NCI-H187 treated with DMSO at 0.1 percent for 48 hours (cell line): Measurements from ENCODE around the gene DPT.

Source experiments
- DNase-seq: peaks from one replicate; lab custom pipeline; 2025; lab: John Stamatoyannopoulos, UW

Gene DPT

DNA sequence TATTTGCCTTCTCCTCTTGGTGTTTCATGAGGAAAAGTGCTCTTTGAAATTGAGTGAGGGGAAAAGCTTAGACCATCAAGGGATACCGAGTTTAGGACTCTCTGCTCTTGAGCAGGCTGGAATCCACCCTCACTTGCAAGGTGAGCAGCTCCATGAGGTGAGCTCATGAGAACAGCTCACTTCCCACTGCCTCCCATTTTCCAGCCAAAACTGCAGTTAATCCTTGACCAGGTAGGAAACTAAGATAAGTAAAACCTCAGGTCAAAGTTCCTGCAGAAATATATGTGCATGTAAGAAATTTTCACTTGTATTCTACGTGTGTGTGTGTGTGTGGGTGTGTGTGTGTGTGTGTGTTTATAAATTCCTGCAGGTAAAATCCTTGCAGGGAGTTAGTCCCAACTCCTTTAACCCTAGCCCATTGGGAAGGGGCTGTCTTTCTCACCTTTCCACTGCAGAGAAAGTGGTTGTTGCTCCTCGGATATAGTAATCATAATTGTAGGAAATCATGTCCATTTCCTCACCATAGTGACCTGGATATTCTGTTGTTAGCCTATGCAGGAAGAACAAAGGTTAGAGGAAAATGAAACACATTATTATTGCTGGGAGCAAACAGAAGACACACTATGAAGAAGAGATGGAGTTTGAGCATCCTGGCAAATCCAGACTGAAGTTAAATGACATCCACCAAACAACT, 28.3 kb downstream of the DPT start:
- DNase-seq: no peak

DNA sequence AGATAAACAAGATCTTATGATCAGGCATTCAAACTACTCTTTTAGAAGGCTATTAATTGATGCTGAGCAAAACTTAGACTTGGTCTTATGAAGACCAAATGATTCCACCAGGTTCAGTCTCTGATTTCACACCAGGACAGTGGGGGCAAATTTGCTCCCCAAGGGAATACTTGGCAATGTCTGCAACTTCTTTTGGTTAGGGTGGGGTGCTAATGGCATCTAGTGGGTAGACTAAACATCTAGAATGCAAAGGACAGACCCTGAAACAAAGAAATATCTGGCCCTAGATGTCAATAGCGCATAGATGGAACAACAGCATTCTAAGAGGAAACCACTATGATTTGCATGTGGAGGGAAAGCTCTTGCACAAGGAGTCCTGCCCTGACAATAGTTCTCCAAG, 30.6 kb downstream of the DPT start:
- no peak for DNase-seq

DNA sequence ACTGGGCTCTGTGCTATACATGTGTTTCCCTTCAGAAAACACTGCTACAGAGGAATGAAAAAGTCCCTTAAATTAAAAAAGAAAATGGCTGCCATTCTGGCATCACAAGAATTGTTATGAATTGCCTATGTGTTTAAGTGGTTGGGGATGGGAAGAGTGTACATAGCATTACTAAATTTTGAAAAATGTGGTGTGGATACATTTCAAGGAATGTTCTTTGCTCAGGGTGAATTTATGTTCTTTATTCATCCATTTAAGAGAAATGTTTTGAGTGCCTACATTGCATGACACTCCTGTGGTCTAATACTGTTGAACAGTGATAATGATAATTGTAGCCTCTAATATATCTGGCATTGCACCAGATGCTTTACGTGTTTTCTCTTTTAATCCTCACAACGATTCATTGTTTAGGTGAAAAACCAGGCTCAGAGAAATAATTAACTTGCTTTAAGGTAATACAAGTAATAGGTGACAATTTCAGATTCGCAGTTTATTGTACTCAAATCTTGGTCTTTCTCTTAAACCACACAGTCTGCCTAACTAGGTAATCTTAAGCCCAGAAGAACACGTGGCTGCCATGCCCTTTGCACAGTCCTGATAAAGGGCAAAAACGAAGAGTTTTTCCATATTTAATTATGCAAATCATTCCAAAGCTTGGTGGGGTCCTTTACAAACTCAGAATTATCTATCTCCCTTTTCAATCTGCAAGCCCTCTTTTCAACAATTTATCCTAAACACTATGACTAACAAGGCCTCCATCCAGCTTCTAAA, 31.5 kb downstream of the DPT start:
- DNase-seq: no peak

DNA sequence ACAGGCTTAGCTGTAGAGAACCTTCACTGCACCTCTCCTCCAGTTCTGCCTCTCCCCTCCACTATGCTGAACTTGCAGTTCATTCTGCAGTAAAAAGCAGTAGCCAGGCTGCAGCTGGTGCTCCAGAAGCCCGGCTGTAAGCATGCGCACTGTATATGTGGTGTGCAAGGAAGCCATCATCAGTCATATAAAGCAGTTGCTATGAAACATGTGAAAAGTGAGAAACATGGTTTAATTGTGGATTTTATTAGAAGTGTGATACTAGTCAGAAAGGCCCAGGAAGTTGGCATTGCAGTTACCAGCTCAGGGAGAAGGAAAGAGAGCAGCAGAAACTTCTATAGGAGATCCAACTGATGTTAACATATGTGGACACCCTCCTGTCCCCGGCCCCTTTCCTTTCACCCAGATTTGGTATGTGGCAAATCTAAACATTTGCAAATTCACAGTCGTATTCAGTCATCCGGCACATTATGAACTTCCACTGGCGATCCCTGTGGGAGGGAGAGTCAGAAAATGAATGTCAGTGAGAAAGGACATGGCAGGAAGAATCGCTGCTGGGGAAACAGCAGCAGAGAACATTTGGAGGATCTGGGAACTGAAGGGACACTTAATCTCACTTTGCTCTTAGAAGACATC, 32.8 kb downstream of the DPT start:
- DNase-seq: no peak

DNA sequence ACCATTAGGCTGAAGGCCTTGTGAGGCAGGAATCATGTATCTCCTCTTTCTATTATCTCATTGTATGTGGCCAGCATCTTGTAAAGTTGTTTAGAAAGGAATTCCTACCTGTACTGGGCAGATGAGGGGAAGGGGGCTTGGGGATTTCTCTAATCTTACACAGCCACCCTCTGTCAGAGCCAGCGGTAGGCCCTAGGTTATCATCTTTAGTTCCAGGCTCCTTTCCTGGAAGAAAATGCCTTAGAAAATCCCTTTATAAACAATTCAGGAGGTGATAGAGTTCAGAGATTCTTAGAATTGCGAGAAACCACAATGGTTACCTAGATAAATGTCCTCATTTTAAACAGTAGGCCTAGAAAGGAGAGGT, 35.2 kb downstream of the DPT start:
- DNase-seq: no peak

DNA sequence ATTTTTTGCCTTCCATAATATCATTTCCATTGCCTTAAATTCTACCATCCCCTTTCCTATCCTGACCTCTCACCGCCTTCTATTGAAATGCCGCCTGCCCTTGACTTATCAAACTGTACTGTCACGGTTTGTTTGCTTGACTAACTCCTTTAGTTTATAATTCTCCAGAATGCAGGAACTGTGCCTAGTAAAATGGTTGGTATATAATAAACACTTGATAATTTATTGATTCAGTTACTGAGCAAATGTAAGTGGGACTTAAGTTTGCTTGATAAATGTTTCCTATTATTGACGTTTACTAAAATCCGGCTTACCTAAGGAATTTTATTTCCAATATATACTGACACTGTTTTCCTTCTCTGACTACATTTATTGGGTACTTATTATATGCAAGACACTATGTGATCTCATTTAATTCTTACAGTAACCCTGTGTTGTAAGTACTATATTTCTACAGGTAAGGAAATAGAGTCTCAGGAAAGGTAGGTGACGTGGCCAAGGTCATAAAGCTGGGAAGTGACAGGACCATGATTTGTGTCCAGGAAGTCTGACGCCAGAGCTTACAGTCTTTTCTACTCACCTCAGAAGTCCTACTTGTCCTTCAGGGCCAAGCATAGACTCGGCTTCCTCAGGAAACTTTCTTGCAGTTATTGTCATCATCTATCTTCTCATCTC, 35.7 kb downstream of the DPT start:
- DNase-seq: no peak

DNA sequence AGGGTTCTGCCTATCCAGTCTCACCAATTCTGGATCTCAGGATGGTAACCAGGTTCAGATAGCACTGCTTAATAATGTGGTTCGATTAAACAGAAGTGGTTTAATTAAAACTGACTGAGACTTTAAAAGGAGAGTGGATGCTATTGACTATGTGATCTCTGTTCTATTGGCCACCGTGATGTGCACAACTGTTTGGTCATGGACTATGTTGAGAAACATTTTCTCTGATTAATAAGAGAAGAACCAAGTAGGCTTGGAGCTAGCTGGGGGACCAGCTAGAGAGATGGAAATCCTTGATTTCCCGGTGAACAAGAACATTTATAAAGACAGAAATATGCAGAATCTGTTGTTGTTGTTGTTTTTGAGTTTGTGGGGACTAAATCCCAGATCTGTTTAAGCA, 36.5 kb downstream of the DPT start:
- no peak for DNase-seq

DNA sequence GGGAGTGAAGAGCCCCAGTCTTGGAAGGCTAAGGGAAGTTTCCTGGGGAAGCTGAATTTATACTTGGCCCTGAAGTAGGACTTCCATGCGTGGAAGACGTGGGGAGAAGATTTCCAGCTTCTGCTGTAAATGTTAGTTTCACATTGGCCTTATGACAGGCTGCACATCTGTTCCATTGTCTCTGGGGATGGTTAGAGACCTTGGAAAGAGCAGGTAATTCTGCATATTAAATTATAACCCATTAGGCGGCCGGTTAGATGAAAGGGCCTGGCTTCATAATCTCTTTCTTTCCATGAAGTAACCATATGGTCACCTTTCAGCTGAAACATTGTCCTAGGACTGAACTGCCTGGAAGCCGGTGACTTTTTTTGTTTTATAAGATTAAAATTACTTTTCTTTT, 37.5 kb downstream of the DPT start:
- no peak for DNase-seq

DNA sequence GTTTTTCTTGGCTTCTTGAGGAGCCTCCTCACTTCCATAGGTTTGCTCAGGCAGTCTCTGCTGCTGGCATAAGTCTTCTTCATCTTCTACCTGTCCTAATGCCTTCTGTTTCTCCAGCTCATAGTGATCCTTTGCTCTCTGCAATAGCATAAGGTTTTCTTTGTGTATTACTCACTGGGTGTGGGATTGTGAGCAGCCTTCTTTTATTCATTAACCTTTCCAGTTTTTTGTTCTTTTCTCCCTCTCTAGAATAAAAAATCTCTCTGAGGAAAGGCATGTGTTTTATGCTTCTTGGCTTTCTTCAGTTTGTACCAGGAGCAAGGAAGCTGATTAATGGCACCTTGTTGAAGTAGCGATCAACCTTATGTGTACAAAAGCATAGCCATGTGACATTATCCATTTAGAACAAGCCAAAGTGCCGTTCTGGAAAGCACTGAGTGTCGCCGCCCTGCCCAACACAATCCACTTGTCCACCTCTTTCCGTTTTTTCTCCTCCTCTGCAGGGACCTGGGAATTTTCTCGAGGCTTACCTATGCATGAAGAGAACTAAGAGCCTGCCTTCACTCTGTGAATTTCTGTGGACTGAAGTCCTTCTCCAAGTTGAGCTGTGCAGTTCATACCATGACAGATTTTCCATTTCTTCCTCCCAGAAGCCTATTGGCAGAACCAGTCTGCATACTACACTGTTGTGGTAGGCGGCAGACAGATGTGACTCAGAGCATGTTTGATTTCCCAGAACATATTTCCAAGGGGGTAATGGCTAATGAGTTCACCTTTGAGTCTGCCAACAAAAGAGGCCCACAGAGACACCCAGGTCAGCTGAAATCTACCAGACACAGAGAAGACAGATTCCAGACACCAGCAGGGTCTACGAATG, 39.0 kb downstream of the DPT start:
- peak; percentile 72 for DNase-seq

DNA sequence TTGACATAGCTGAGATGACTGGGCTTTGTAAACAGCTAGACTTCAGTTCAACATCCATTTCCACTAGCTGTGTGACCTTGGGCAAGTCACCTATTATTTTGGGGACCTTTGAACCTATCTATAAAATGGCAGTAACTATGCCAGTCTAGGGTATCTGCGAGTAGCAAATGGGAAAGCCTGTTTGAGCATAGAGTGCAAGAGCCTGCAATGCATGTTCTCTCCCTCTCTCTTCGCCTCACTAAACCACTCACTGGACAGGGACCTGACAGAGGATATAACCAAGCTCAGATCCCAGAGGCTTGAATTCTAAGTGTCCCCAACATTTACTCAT, 39.7 kb downstream of the DPT start:
- no peak for DNase-seq

DNA sequence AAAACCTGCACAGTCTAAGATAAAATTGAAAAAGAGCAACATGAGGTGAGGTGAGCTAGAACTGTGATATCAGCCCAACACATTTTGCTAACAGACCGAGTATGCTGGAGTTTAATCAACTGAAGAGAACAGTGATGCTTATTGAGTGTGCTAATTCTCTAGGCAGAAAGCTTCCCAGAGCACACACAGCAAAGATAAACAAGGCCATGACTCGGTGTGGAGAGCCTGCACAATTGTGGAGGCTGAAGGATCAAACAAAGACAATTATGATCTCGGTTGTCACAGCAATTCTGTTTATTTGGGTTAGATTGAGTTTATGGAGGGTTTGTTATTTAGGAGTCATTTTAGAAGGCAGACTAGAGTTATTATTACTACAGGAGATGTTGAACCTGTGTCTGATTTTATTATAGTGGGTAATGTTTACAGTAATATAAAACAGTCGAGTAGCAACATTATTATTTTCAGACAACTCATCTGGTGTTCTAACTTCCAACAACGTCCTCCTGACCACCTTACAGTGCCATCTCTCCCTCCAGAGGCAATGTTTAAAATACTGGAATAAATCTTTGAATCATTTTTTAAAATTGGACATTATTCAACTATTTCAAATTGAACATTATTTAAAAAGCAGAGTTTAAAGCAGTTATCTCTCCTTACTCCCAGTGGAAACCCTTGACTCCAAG, 40.2 kb downstream of the DPT start:
- DNase-seq: no peak

DNA sequence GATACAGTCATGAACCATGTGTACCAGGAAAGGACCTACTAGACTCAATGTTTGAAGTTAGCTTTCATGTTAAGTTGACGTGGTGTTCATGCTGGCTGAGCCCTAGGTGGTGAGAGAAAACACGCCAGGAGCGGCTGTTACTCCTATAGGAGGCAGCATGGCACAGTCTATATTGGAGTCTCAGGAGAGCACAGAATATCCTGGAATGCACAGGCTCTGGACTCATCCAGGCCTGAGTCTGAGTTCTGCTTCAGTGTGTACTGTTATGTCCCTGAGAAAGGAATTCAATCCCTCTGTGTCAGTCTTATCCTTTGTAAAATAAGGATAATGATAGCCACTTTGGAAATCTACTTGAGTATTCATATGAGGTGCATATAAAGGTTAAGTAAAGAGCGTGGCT, 41.2 kb downstream of the DPT start:
- DNase-seq: no peak

DNA sequence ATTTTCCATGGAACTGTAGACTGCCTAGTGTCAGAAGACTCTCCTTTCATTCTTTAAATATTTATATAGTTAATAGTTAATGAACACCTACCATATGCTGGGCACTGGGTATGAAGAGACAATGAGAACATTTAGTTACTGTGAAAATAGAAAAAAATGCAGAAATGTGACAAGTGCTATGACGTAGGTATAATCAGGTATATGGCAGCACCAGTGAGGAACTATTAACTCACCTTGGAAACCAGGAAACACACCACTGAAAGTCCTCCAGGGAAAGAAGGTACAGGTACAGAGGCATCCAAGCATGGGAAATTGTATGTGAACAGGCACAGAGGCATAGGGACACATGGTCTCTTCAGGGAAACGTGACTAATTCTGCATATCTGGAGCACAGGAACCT, 42.3 kb downstream of the DPT start:
- DNase-seq: no peak

DNA sequence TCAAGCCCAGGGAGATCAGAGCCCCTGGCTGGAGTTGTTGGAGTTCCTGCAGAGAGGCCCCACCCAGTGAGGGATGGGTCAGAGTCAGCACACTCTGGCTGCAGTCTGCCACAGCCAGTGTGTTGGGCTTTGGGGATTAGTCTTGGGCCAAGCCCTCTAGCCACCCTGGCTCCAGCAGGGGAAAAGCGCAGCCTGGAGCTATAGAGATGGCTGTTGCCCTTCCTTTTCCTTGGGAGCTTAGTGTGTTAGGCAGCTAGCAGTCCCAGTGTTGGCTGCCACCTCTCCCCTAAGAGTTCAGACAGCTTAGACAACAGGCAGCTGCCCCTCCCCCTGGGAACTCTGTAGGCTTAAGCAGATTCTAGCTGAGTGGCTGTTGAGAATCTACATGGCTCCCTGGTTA, 45.1 kb downstream of the DPT start:
- DNase-seq: no peak

DNA sequence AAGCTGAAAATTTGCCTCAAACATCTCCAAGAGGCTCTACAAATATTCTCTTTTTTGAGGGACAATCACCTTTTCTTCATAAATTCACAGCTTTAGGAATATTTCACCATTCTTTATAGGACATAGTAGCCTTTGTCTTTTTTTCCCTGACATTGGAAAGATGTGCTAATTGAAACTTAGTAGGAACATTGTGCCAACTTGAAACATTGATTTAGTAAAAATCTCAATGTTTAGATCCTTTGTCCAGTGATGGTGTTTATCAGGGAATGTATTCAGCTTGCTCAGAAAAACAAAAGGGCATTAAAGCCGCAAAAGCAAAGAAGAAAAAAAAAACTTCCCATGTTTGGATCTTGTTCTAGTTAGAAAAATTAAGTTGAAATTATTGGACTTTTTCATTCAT, 52.1 kb downstream of the DPT start:
- no peak for DNase-seq

DNA sequence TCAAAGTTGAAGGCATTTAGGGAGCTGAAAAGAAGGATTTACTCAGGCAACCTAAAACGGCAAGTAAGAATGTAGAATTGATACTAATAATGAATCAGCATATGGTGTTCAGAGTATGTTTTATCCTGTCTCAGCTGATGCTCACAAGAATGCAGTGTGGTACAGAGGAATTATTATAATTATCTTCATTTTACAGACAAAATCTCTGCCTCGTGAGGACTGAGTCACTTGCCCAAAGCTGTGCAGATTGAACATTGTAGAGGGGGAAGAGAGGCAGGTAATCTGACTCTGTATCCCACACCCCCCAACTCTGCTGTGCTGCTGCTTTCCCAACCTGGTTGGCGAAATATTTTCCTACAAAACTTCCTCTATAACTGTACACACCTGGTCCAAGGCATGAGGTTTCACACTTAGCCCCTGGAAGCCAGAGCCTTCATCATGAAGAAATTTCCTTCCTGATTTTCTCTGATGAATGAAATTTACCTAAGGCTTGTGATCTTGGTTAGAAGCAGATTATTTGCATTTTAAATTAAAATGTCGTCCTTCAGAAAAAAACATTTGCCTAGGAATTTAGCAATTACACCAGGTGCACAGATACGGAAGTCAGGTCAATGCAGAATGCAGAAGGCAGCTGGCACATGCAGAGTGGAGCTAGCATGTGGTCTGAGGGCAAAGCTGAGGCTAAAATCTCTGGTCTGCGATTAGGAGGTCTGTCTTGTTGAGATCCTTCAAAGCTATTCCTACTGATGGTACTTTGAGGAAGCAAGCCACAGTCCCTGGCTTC, 52.8 kb downstream of the DPT start:
- DNase-seq: no peak

DNA sequence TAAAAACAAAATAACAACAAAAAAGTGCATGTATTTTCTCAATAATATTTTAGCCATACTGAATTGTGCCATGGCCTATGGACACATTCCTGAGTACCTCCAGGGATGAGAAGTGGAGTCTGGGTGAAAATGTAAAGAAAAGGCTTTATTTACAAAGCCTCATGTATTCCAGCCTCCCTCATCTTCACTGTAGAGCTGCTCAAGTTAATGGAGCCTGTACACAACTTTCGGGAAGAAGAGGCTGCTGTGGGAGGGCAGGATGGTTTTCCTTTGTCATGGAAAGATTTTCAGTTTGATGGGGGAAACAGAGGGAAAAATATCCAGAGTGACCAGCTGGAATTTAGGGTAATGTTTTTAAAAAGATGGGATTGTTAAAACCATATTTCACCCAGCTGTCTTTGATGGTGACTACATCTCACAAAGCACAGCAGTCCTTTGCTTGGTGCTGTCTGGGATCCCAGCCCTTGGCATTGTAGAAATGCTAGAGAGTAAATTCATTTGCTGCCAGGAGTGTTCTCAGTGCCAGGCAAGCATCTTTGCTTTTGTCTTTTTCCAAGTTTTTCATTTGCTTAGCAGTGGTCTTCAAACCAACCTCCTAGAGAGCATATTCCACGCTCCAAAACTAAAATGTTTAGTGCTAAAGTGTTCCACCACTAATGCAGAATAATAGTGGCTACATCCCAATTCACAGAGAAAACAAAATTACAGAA, 54.9 kb downstream of the DPT start:
- no peak for DNase-seq

DNA sequence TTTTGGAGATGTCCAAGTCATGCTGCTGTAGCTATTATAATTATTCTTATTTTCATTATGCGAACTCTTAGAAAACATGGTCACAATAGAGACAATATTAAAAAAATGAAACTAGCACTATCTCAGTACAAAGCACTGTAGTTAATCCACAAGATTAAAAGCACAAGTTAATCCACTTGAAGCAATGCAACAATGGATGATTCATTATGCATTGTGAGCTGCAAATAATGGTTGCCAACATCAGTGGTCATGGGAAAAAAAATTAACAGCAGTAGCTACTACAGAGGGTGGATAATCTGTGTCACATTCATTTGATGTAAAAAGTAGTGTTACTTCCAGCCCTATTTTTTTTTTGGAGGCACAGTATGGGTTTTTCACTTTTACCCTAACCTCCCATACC, 56.7 kb downstream of the DPT start:
- DNase-seq: no peak

DNA sequence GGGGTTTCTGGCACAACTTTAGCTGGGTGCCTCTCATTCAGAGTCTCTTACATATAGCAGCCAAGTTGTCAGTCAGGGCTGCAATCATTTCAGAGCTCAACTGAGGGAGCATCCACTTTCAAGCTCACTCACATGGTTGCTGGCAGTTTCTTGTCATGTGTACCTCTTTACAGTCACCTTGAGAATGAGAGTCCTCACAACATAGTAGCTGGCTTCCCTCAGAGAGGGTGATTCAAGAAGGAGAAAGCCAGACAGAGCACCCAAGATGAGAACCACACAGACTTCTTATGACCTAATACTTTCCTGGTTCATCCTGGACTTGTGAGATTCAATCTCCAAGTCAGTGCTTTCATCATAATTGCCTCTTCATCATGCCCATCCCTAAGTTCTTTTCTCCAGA, 57.2 kb downstream of the DPT start:
- DNase-seq: no peak

DNA sequence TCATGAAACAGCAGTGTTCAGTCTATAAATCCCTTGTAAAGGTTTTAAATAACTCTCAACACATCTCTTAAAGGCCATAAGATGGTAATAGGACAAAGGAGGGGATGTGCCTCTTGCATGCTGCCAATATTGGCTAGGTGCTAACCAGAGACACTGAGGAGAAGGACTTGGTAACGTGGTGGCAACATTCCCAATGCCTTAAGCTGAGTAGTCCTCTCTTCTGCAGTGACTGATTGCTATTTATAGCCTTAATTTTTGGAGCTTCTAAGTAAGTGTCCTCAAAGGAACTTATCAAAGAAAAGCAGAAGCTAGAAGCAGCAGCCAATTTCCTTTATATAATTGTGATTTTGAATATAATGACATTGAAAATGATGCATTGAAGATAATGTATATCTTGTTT, 63.0 kb downstream of the DPT start:
- DNase-seq: no peak
